OCI-LY3 (cell line): ENCODE results near the gene CTNND2.

Experiments
- EZH2phosphoT487 ChIP-seq: fragments of 200-600 bp; shearing (Covaris generic); IDR thresholded peaks from 2 replicates; pipeline ENCODE4 v1.6.1; 2018; ENCODE audit warnings: antibody characterized with exemption, mixed run types, low read depth
- TF ChIP-seq, protein P1 (sequence below): fragments of 200-600, 300-600 bp; sonication (generic); IDR thresholded peaks from 2 replicates; pipeline ENCODE4 v1.5.1; 2014; ENCODE audit warnings: antibody characterized with exemption, low read length, low read depth

DNA sequence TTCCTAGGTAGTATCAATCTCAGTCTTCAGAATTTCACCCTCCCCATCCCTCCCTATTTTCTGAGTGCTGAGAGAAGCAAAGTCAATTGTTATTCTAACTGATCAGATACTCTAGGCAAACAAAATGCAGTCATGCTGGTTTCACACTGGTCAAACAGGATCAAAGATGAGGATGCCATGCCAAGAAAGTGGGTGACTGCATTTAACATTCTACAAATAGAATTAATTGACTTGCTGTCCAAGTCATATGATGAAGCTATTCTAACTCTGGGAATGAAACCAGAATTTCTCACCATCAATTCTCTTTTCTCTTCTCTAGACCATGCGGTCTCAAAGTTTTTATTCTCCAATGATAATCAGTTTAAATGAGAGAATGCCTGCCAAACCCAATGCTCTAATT lies 112.5 kb downstream of the CTNND2 start:
- TF ChIP-seq, protein P1, sequence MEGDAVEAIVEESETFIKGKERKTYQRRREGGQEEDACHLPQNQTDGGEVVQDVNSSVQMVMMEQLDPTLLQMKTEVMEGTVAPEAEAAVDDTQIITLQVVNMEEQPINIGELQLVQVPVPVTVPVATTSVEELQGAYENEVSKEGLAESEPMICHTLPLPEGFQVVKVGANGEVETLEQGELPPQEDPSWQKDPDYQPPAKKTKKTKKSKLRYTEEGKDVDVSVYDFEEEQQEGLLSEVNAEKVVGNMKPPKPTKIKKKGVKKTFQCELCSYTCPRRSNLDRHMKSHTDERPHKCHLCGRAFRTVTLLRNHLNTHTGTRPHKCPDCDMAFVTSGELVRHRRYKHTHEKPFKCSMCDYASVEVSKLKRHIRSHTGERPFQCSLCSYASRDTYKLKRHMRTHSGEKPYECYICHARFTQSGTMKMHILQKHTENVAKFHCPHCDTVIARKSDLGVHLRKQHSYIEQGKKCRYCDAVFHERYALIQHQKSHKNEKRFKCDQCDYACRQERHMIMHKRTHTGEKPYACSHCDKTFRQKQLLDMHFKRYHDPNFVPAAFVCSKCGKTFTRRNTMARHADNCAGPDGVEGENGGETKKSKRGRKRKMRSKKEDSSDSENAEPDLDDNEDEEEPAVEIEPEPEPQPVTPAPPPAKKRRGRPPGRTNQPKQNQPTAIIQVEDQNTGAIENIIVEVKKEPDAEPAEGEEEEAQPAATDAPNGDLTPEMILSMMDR = no peak
- no peak for TF ChIP-seq EZH2phosphoT487
